Lower lobe of right lung (tissue), 2 donors: ENCODE data around the gene DUSP12. TPM values are rescaled to one million over a fixed set of nuclear protein-coding genes. Genes with fewer than 3 reads are reported as not detected.

Experiments
- ATAC-seq, 2 donors: fragments of 200-7000 bp; cut with Tn5 transposase; one replicate each; pipeline ENCODE4 v1.9.1; 2020 to 2022; ENCODE audit warnings: mild to moderate bottlenecking in 2 of 2, moderate library complexity in 2 of 2
- DNase-seq: peaks from one replicate; pipeline ENCODE4 v3.0.0-alpha.2; 2020
- H3K27ac ChIP-seq: fragments of 200-600 bp; one replicate; pipeline ENCODE4 v1.8.0; 2022
- H3K27me3 ChIP-seq: fragments of 200-600 bp; one replicate; pipeline ENCODE4 v1.8.0; 2022; ENCODE audit warnings: low read depth
- H3K36me3 ChIP-seq: fragments of 200-600 bp; one replicate; pipeline ENCODE4 v1.8.0; 2022; ENCODE audit warnings: mild to moderate bottlenecking
- H3K4me1 ChIP-seq: fragments of 200-600 bp; one replicate; pipeline ENCODE4 v1.8.0; 2022
- H3K4me3 ChIP-seq: fragments of 200-600 bp; one replicate; pipeline ENCODE4 v1.8.0; 2022; ENCODE audit warnings: mild to moderate bottlenecking
- H3K9me3 ChIP-seq: fragments of 200-600 bp; one replicate; pipeline ENCODE4 v1.8.0; 2022
- intact Hi-C: fragments of 100-400 bp; cut with DNase I; formaldehyde crosslinking; loops from one replicate; pipeline ENCODE4 v1.11.0; 2022
- total RNA-seq: library from RNA; stranded (reverse); fragmentation: NEBNext Ultra II Directional; extraction: Animal tissue kit (Norgen Biotek cat#: 25700); gene quantifications from one replicate; pipeline ENCODE4 v1.2.1, GENCODE V29; 2021
- TF ChIP-seq, protein P1 (sequence below): fragments of 200-600 bp; IDR thresholded peaks from one replicate; pipeline ENCODE4 v1.8.0; 2022; ENCODE audit warnings: antibody characterized with exemption, mild to moderate bottlenecking
- donor health status: DM: no; HTN: yes; CAD: no; lungs with severe emphysema.

The DUSP12 gene
- total RNA-seq, 1 donor from 2014 or later = 16.4 TPM

DNA sequence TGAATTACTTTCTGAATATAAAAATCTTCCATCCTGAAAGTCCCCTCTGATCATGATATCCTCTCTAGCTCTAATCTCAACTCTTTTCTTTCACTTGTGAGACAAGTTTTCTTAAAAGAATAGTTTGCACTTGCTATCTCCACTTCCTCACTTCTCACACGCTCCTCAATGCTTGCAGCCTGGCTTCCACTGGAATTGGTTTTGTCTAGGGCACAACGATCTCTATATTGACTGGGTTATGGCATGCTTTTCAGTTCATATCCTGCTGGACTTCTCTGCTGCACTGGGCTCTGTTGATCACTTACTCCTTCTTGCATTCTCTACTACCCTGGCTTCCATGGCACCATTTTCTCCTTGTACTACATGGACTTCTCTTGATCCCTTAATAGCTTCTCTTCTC, 42.1 kb upstream of the DUSP12 start:
- H3K9me3 ChIP-seq = no peaks in the 10 kb centered on the region
- H3K4me1 ChIP-seq = no peaks in the 10 kb centered on the region
- ATAC-seq (no peak), DNase-seq (no peak)
- H3K4me3 ChIP-seq = no peak overlapping the region
- H3K36me3 ChIP-seq = no peaks in the 10 kb centered on the region
- intact Hi-C loops = no loop called here
- H3K27me3 ChIP-seq = no peaks in the 10 kb centered on the region
- H3K27ac ChIP-seq = no peak overlapping the region
- TF ChIP-seq, protein P1, sequence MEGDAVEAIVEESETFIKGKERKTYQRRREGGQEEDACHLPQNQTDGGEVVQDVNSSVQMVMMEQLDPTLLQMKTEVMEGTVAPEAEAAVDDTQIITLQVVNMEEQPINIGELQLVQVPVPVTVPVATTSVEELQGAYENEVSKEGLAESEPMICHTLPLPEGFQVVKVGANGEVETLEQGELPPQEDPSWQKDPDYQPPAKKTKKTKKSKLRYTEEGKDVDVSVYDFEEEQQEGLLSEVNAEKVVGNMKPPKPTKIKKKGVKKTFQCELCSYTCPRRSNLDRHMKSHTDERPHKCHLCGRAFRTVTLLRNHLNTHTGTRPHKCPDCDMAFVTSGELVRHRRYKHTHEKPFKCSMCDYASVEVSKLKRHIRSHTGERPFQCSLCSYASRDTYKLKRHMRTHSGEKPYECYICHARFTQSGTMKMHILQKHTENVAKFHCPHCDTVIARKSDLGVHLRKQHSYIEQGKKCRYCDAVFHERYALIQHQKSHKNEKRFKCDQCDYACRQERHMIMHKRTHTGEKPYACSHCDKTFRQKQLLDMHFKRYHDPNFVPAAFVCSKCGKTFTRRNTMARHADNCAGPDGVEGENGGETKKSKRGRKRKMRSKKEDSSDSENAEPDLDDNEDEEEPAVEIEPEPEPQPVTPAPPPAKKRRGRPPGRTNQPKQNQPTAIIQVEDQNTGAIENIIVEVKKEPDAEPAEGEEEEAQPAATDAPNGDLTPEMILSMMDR = no peak

DNA sequence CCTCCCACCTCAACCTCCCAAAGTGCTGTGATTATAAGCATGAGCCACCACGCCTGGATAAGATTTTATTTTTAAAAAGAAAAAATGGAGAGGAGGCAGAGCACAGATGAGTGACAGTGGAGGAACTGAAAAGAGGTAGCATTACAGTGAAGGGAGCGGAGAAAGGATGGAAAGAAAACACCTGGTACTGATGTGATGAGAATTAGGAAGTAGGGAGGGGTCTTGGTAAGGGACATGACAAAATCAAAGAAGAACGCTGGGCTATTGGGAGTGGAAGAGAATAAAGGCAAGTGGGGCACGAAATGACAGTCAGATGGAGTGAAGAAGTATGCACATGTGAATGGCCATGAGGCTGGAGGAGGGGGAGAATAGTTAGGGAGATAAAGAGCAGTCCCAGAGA, 40.2 kb upstream of the DUSP12 start:
- DNase-seq = no peak
- intact Hi-C loops = no loop called here
- H3K4me3 ChIP-seq = no peak overlapping the region
- H3K36me3 ChIP-seq = no peaks in the 10 kb centered on the region
- no peaks in the 10 kb centered on the region for H3K4me1 ChIP-seq
- TF ChIP-seq, protein P1 = no peak
- H3K9me3 ChIP-seq = no peaks in the 10 kb centered on the region
- no peaks in the 10 kb centered on the region for H3K27me3 ChIP-seq
- no peak overlapping the region for H3K27ac ChIP-seq
- no peak for ATAC-seq

DNA sequence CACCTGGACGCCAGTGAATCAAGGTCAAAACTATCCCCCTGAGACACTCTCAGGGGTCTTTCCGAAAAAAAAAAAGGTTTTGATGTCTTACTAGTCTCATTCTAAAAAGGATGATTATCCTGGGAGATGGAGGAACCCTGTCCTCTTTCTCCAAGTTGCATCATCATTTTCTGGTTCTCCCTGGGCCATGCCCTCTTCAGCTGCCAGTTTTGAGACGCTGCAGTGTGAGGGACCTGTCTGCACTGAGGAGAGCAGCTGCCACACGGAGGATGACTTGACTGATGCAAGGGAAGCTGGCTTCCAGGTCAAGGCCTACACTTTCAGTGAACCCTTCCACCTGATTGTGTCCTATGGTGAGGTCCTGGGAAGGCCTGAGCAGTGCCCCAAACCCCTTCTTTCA, 39.0 kb upstream of the DUSP12 start:
- Histone ChIP-seq H3K4me3 (no peak overlapping the region), H3K36me3 (no peaks in the 10 kb centered on the region), H3K27ac (no peak overlapping the region), H3K4me1 (no peaks in the 10 kb centered on the region), H3K27me3 (no peaks in the 10 kb centered on the region), H3K9me3 (no peaks in the 10 kb centered on the region)
- intact Hi-C loops = no loop called here
- TF ChIP-seq, protein P1 = no peak
- ATAC-seq = no peak
- no peak for DNase-seq

DNA sequence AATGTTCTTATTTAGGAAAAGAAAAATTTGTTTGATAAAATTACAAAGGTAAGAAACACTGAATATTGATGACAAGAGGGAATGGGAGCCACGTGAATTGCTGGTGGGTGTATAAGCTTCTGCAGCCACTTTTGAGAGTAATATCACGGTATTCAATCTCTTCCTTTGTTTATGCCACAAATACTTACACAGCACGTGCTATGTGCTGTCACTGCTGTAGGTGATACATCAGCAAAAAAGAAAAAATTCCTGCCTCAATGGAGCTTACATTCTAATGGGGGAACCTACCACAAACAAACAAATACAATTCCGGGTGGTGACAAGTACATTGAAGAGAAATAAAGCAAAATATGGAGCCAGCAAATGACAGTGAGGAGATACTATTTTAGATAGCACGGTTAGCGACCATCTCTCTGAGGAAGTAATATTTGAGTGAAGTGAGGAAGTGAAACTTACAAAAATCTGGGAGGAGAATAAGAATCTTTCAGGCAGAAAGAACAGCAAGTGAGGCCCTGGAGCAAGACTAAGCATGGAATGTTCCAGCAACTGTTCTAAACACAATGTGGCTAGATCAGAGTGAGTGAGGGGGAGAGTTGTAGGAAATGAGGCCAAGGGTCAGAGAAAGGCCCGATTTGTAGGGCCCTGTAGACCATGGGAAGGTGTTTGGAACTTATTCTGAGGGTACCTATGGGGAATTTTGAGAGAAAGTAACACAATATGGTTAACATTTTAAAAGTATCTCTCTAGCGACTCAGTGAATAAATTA, 30.8 kb upstream of the DUSP12 start:
- Histone ChIP-seq H3K36me3 (no peaks in the 10 kb centered on the region), H3K4me3 (no peak overlapping the region), H3K27ac (no peak overlapping the region), H3K27me3 (peaks cover 7% of the 10 kb centered on the region), H3K4me1 (peaks cover 4% of the 10 kb centered on the region), H3K9me3 (no peaks in the 10 kb centered on the region)
- TF ChIP-seq, protein P1 = no peak
- intact Hi-C loops = no loop called here
- ATAC-seq (no peak), DNase-seq (no peak)

DNA sequence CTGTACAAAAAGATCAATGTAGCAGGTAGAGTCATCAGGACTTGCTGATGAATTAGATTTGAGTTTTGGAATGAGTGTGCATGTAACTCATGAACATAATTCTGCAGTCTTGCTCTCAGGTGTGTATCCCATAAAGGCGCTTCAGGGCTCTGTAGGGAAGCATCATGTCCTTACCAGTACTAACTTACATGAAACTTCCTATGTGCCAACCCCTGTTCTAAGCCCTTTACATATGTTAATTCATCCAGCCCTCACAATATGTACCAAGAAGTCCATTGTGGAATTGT, 30.3 kb upstream of the DUSP12 start:
- intact Hi-C loops = no loop called here
- Histone ChIP-seq H3K4me1 (peaks cover 4% of the 10 kb centered on the region), H3K9me3 (no peaks in the 10 kb centered on the region), H3K27me3 (peaks cover 7% of the 10 kb centered on the region), H3K4me3 (no peak overlapping the region), H3K27ac (no peak overlapping the region), H3K36me3 (no peaks in the 10 kb centered on the region)
- DNase-seq (no peak), ATAC-seq (no peak)
- TF ChIP-seq, protein P1 = no peak
